GM23338 (cell line): ENCODE results near the gene FBXW8. TPM values are rescaled to one million over a fixed set of nuclear protein-coding genes. Genes with fewer than 3 reads are reported as not detected.
"Not testable (repeated sequence)": the region's sequence is repeated elsewhere in the genome, so short reads cannot be mapped to it uniquely, and the experiment has no call there.

Experiments used
- ATAC-seq: fragments of 200-7000 bp; cut with Tn5 transposase; 3 replicates; pipeline ENCODE4 v1.9.1; 2020
- DNase-seq: peaks from one replicate; pipeline ENCODE4 v3.0.0-alpha.2; 2015; ENCODE audit warnings: low spot score
- H2AFZ ChIP-seq: fragments of 200-600 bp; sonication (generic); 2 replicates; pipeline ENCODE4 v1.8.0; 2016; ENCODE audit warnings: antibody characterized with exemption, mild to moderate bottlenecking, moderate library complexity
- H3F3A ChIP-seq: fragments of 200-600 bp; sonication (generic); replicated peaks from 2 replicates; pipeline ENCODE4 v1.8.0; 2017; ENCODE audit warnings: antibody characterized with exemption, mixed run types, low read depth
- H3K27ac ChIP-seq: fragments of 200-600 bp; sonication (generic); 2 replicates; pipeline ENCODE4 v1.6.1; 2016; ENCODE audit warnings: low read depth
- H3K27me3 ChIP-seq: fragments of 200-600 bp; sonication (generic); 2 replicates; pipeline ENCODE4 v1.8.0; 2016; ENCODE audit warnings: mild to moderate bottlenecking, mixed run types, moderate library complexity; ENCODE audit not compliant: insufficient read depth
- H3K36me3 ChIP-seq: fragments of 200-600 bp; sonication (generic); 2 replicates; pipeline ENCODE4 v1.8.0; 2016; ENCODE audit warnings: mild to moderate bottlenecking; ENCODE audit not compliant: insufficient read depth
- H3K4me1 ChIP-seq: fragments of 200-600 bp; sonication (generic); 2 replicates; pipeline ENCODE4 v1.8.0; 2016; ENCODE audit warnings: mild to moderate bottlenecking, moderate library complexity; ENCODE audit not compliant: insufficient read depth
- H3K4me2 ChIP-seq: fragments of 200-600 bp; sonication (generic); 2 replicates; pipeline ENCODE4 v1.7.1; 2017; ENCODE audit warnings: mixed run types
- H3K4me3 ChIP-seq: fragments of 200-600 bp; sonication (generic); 2 replicates; pipeline ENCODE4 v1.6.1; 2016; ENCODE audit warnings: mixed run types
- H3K79me2 ChIP-seq: fragments of 200-600 bp; sonication (generic); replicated peaks from 2 replicates; pipeline ENCODE4 v1.8.0; 2017; ENCODE audit warnings: mild to moderate bottlenecking; ENCODE audit not compliant: insufficient read depth
- H3K9me2 ChIP-seq: fragments of 200-600 bp; sonication (generic); 2 replicates; pipeline ENCODE4 v1.8.0; 2017; ENCODE audit not compliant: insufficient read depth
- H4K20me1 ChIP-seq: fragments of 200-600 bp; sonication (generic); replicated peaks from 2 replicates; pipeline ENCODE4 v1.8.0; 2017; ENCODE audit warnings: mild to moderate bottlenecking; ENCODE audit not compliant: insufficient read depth
- H3K27ac Mint-ChIP-seq: 2 replicates; pipeline ENCODE4 v1.8.0; 2020; ENCODE audit warnings: inconsistent platforms, mild to moderate bottlenecking, moderate library complexity, mixed read lengths
- H3K27me3 Mint-ChIP-seq: 3 replicates; pipeline ENCODE4 v1.8.0; 2022; ENCODE audit warnings: low read depth, mild to moderate bottlenecking, moderate library complexity, mixed read lengths, inconsistent platforms; ENCODE audit not compliant: insufficient read depth, poor library complexity
- H3K36me3 Mint-ChIP-seq: 3 replicates; pipeline ENCODE4 v1.8.0; 2021; ENCODE audit warnings: low read depth, mild to moderate bottlenecking, inconsistent platforms, moderate library complexity, mixed read lengths
- H3K4me1 Mint-ChIP-seq: 3 replicates; pipeline ENCODE4 v1.8.0; 2020; ENCODE audit warnings: mild to moderate bottlenecking, inconsistent platforms, mixed read lengths
- H3K4me3 Mint-ChIP-seq: 3 replicates; pipeline ENCODE4 v1.8.0; 2021; ENCODE audit warnings: moderate library complexity, mild to moderate bottlenecking, inconsistent platforms, mixed read lengths
- H3K9me3 Mint-ChIP-seq: 3 replicates; pipeline ENCODE4 v1.8.0; 2020; ENCODE audit warnings: moderate library complexity, mild to moderate bottlenecking, inconsistent platforms, mixed read lengths
- CTCF ChIP-seq, 2 experiments: fragments of 200-600 bp in 1 of 2; sonication (generic) in 1 of 2; conservative IDR thresholded peaks; 2 replicates each; pipeline versions ENCODE4 v1.5.1 to v1.6.1; 2016 to 2017; ENCODE audit warnings: antibody characterized with exemption in 2 of 2, low read depth in 2 of 2, mild to moderate bottlenecking in 2 of 2, moderate library complexity in 1 of 2
- ETS1 ChIP-seq: IDR thresholded peaks from 2 replicates; pipeline ENCODE4 v1.6.1; 2016; ENCODE audit warnings: antibody characterized with exemption
- JUNB ChIP-seq: IDR thresholded peaks from one replicate; pipeline ENCODE4 v1.6.1; 2016; ENCODE audit warnings: antibody characterized with exemption; ENCODE audit not compliant: unreplicated experiment
- NANOG ChIP-seq: IDR thresholded peaks from 2 replicates; pipeline ENCODE4 v1.6.1; 2016; ENCODE audit warnings: antibody characterized with exemption, borderline replicate concordance
- STAT1 ChIP-seq: IDR thresholded peaks from one replicate; pipeline ENCODE4 v1.6.1; 2016; ENCODE audit warnings: antibody characterized with exemption; ENCODE audit not compliant: unreplicated experiment
- ZNF114 ChIP-seq: fragments of 250-450 bp; sonication (Bioruptor Pico); IDR thresholded peaks from 2 replicates; pipeline ENCODE4 v1.5.0; 2020; ENCODE audit warnings: mild to moderate bottlenecking, moderate library complexity
- ZNF331 ChIP-seq: fragments of 250-450 bp; sonication (Bioruptor Pico); IDR thresholded peaks from 2 replicates; pipeline ENCODE4 v1.5.0; 2020; ENCODE audit warnings: low read depth, mild to moderate bottlenecking, moderate library complexity
- polyA plus RNA-seq: library from polyadenylated mRNA; unstranded; fragments of >200 nt; fragmentation: Nextera tagmentation; extraction: Ambion mirVana; gene quantifications from 2 replicates; pipeline ENCODE4 v1.2.1, GENCODE V29; 2016
- total RNA-seq: library from RNA; depleted of rRNA; stranded (reverse); fragments of >200 nt; shearing (Covaris generic); gene quantifications from 2 replicates; pipeline ENCODE4 v1.2.3, GENCODE V29; 2014
- TF ChIP-seq, protein P1 (sequence below): fragments of 250-450 bp; sonication (Bioruptor Pico); IDR thresholded peaks from 2 replicates; pipeline ENCODE4 v1.5.0; 2020; ENCODE audit warnings: mild to moderate bottlenecking, moderate library complexity

FBXW8 gene
- total and polyA plus RNA-seq, 2 experiments from 2014 or later, result 4.6 to 13.9 TPM

- no peak overlapping the region for H2AFZ ChIP-seq
- TF ChIP-seq CTCF (conservative IDR thresholded peaks at IDR 0.05; ENCODE audit: low read depth in 2 of 2) (no peak), ZNF331 (CRISPR knock-in tag) (no peak), STAT1 (no peak), ETS1 (no peak), ZNF114 (CRISPR knock-in tag) (no peak), JUNB (no peak), NANOG (no peak)
- TF ChIP-seq, protein P1, sequence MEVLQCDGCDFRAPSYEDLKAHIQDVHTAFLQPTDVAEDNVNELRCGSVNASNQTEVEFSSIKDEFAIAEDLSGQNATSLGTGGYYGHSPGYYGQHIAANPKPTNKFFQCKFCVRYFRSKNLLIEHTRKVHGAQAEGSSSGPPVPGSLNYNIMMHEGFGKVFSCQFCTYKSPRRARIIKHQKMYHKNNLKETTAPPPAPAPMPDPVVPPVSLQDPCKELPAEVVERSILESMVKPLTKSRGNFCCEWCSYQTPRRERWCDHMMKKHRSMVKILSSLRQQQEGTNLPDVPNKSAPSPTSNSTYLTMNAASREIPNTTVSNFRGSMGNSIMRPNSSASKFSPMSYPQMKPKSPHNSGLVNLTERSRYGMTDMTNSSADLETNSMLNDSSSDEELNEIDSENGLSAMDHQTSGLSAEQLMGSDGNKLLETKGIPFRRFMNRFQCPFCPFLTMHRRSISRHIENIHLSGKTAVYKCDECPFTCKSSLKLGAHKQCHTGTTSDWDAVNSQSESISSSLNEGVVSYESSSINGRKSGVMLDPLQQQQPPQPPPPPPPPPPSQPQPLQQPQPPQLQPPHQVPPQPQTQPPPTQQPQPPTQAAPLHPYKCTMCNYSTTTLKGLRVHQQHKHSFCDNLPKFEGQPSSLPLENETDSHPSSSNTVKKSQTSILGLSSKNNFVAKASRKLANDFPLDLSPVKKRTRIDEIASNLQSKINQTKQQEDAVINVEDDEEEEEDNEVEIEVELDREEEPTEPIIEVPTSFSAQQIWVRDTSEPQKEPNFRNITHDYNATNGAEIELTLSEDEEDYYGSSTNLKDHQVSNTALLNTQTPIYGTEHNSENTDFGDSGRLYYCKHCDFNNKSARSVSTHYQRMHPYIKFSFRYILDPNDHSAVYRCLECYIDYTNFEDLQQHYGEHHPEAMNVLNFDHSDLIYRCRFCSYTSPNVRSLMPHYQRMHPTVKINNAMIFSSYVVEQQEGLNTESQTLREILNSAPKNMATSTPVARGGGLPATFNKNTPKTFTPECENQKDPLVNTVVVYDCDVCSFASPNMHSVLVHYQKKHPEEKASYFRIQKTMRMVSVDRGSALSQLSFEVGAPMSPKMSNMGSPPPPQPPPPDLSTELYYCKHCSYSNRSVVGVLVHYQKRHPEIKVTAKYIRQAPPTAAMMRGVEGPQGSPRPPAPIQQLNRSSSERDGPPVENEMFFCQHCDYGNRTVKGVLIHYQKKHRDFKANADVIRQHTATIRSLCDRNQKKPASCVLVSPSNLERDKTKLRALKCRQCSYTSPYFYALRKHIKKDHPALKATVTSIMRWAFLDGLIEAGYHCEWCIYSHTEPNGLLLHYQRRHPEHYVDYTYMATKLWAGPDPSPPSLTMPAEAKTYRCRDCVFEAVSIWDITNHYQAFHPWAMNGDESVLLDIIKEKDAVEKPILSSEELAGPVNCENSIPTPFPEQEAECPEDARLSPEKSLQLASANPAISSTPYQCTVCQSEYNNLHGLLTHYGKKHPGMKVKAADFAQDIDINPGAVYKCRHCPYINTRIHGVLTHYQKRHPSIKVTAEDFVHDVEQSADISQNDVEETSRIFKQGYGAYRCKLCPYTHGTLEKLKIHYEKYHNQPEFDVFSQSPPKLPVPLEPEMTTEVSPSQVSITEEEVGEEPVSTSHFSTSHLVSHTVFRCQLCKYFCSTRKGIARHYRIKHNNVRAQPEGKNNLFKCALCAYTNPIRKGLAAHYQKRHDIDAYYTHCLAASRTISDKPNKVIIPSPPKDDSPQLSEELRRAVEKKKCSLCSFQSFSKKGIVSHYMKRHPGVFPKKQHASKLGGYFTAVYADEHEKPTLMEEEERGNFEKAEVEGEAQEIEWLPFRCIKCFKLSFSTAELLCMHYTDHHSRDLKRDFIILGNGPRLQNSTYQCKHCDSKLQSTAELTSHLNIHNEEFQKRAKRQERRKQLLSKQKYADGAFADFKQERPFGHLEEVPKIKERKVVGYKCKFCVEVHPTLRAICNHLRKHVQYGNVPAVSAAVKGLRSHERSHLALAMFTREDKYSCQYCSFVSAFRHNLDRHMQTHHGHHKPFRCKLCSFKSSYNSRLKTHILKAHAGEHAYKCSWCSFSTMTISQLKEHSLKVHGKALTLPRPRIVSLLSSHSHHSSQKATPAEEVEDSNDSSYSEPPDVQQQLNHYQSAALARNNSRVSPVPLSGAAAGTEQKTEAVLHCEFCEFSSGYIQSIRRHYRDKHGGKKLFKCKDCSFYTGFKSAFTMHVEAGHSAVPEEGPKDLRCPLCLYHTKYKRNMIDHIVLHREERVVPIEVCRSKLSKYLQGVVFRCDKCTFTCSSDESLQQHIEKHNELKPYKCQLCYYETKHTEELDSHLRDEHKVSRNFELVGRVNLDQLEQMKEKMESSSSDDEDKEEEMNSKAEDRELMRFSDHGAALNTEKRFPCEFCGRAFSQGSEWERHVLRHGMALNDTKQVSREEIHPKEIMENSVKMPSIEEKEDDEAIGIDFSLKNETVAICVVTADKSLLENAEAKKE, result no peak
- no peaks in the 10 kb centered on the region for H3K9me2 ChIP-seq
- peaks cover 40% of the 10 kb centered on the region for H3K4me1 Mint-ChIP-seq
- no peak overlapping the region for H3K4me2 ChIP-seq
- no peak overlapping the region for H3K27ac Mint-ChIP-seq
- H3K4me3 Mint-ChIP-seq, result no peak overlapping the region
- ATAC-seq (no peak), DNase-seq (no peak)
- H3K27me3 ChIP-seq, result no peaks in the 10 kb centered on the region
- H4K20me1 ChIP-seq, result no peaks in the 10 kb centered on the region
- H3K36me3 ChIP-seq, result no peaks in the 10 kb centered on the region
- H3K27ac ChIP-seq, result no peak overlapping the region
- no peaks in the 10 kb centered on the region for H3K27me3 Mint-ChIP-seq
- H3K79me2 ChIP-seq, result no peaks in the 10 kb centered on the region
- no peak overlapping the region for H3K4me3 ChIP-seq
- H3K9me3 Mint-ChIP-seq, result no peaks in the 10 kb centered on the region
- no peaks in the 10 kb centered on the region for H3F3A ChIP-seq
- H3K36me3 Mint-ChIP-seq, result no peaks in the 10 kb centered on the region; the same call in 2 of the 3 replicates
- H3K4me1 ChIP-seq, result peaks cover 15% of the 10 kb centered on the region
Observed at GRCh38 chr12:117054279-117054678, 143.5 kb downstream of the FBXW8 start.

DNA sequence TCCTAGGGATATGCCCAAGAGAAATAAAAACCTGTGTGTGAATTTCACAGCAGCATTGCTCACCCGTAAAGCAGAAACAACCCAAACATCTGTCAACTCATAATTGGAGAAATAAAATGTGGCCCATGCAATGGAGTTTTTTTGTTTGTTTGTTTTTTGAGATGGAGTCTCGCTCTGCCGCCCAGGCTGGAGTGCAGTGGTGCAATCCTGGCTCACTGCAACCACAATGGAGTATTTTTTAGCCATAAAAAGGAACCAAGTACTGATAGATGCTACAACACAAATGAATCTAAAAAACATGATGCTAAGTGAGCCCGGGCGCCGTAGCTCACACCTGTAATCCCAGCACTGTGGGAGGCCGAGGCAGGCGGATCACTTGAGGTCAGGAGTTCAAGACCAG is 146.9 kb downstream of the FBXW8 start:
- H3K27ac ChIP-seq, H3K9me3 Mint-ChIP-seq, H3F3A ChIP-seq, H3K27me3 ChIP-seq, H3K79me2 ChIP-seq, H3K4me2 ChIP-seq, ATAC-seq, H2AFZ ChIP-seq, H3K36me3 ChIP-seq, DNase-seq, H3K9me2 ChIP-seq, H3K4me3 ChIP-seq, H4K20me1 ChIP-seq, H3K27me3 Mint-ChIP-seq, H3K27ac Mint-ChIP-seq, H3K36me3 Mint-ChIP-seq, H3K4me3 Mint-ChIP-seq: not testable (repeated sequence)
- H3K4me1 Mint-ChIP-seq, result peaks cover 43% of the 10 kb centered on the region
- peaks cover 11% of the 10 kb centered on the region for H3K4me1 ChIP-seq
